ELF-1 (cell line): ENCODE measurements around the gene IDH1.
"Not testable (repeated sequence)": the region's sequence is repeated elsewhere in the genome, so short reads cannot be mapped to it uniquely, and the experiment has no call there.

Source experiments
- DNase-seq: peaks from one replicate; pipeline ENCODE4 v3.0.0-alpha.2; 2016; ENCODE audit warnings: low read depth, low spot score

The IDH1 gene

GRCh38 chr2:208222351-208222750 lies 32.5 kb downstream of the IDH1 start:
- DNase-seq, result no peak

DNA sequence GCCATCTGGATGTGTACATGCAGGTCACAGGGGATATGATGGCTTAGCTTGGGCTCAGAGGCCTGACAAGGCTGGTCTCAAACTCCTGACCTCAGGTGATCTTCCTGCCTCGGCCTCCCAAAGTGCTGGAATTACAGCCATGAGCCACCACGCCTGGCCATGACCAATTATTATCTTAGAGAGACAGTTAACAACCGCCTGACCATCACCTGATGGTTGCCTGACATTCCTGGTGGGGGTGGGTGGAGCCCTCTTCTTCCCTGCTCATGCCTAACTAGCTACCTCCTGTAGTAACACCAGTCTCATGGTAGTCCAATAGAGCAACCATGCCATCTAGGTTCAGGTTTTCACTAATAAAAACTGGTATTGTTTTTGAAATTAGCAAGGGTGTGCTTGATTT lies 33.0 kb downstream of the IDH1 start:
- not testable (repeated sequence) for DNase-seq

DNA sequence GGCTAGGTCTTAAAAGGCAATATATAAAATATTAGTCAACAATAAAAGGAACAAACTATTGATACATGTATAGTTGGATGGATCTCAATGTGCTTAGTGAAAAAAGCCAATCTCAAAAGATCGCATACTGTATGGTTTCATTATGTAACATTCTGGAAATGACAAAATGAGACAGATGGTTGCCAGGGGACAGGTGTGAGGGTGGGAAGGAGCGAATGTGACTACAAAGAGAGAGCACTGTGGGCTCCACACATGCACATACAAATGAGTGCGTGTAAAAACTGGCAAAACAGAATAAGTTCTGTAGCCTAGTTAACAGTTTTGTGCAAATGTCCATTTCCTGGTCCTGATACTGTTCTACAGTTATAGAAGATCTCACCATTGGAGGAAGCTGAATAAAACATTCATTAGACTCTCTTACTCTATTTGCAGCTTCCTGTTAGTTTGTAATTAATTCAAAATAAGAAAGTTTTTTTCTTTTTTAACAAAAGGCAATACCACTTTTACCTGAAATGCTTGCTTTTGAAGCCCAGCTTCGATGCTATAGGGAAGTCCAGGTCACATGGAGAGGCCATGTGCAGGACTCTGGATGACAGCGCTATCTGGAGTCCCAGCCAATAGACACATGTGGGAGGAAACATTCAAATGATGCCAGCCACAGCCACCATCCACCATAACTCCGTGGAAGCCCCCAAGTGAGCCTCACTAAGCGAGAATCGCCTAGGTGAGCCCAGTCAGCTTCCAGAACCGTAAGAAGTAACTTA lies 44.0 kb downstream of the IDH1 start:
- DNase-seq, result no peak

DNA sequence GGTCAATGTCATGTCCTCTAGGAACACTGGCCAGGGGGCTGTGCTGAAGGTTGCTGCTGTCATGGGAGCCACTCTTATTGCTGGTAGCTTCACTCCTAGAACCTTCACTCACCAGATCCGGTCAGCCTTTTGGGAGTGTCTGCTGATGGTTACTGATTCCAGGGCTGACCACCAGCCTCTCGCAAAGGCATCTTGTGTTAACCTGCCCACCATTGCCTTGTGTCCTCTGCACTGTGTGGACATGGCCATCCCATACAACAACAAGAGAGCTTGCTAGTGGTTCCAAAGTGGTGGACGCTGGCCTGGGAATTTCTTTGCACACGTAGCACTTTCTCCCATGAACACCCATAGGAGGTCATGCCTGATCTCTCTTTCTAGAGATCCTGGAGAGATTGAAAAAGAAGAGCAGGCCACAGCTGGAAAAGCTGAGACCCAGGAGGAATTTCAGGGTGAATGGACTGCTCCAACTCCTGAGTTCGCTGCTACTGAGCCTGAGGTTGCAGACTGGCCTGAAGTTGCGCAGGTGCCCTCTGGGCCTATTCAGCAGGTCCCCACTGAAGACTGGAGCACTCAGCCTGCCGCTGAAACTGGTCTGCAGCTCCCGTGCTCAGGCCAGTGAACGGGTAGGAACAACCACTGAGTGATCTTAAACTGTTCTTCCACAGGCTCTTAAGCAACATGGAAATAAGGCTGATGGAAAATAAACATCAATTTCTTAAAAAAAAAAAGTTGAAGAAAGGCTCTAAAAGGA lies 46.4 kb downstream of the IDH1 start:
- no peak for DNase-seq

DNA sequence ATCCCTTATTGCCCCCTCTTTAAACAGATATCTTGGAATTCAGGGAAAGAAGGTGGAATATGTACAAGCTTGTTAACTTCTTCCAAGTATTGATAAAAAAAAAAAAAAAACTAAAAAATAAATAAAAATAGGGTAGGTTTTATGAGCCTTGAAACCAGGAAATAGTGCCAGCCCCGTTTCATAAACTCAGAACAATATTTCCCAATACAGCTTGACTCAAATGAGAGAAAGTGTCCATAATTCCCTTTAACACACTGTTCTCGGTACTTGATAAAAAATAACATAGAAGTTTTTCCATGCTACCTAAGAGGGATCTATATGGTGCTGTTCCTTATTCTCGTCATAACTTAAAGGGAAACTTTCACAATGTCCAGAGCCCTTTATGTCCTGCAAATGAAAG lies 47.1 kb downstream of the IDH1 start:
- no peak for DNase-seq

DNA sequence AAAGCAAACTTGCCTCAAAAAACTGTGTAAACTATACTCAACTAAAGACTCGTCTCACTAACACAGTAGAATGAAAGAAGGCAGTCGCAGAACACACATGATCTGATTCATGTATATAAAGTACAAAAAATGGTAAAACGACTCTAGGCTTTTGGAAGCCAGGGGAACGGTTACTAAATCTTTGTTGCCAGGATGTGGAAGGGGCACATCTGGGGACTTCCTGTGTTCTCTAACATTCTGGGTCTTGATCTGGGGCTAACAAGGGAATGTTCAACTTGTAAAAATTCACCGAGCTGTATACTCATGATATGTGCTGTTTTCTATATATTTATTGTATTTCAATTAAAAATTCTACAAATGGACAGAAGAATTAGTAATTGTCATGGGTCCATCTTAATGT lies 50.7 kb downstream of the IDH1 start:
- no peak for DNase-seq

- DNase-seq, result no peak
Measured at GRCh38 chr2:208195531-208195930, 59.3 kb downstream of the IDH1 start.

GRCh38 chr2:208192611-208193236 lies 62.1 kb downstream of the IDH1 start:
- no peak for DNase-seq

GRCh38 chr2:208189810-208190503 lies 64.9 kb downstream of the IDH1 start, which contains the start of gene C2orf80:
Gene C2orf80 (minus strand): TSS chr2:208190030. CDS start chr2:208186986, 3,044 bp downstream.
- no peak for DNase-seq

- DNase-seq, result no peak
Measured at GRCh38 chr2:208189069-208189809, 65.6 kb downstream of the IDH1 start.

DNA sequence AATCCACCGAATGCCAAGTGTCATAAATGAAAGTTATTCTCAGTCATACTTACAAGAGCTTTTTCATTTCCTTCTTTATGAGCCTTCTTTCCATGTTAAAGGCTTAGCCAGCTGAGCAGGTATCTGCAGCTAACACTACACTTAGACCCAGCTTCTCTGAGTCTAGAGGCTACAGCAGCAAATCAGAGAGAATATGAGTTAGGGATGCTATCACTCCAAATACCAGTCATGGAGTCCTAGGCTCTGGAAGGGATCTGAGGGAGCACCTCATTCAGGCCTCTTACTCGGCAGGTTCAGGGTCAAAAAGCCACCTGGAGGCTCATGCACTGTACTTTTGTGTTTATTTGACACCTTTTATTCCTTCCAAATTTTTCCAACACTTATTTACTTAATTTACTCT lies 68.0 kb downstream of the IDH1 start:
- DNase-seq, result no peak

- DNase-seq, result no peak
Measured at GRCh38 chr2:208186465-208186864, 68.4 kb downstream of the IDH1 start.
